ENCODE measurements around the gene MAP2.

The MAP2 gene

GRCh38 chr2:209702775-209703174, 278.9 kb downstream of the MAP2 start:
- DNase-seq (ENCODE audit: low read depth): no peak
- TF ChIP-seq CTCF (IDR thresholded peaks at IDR 0.05; ENCODE audit: control insufficient read depth, extremely low read depth, insufficient read depth): no peak
- no peak overlapping the region for H3K4me3 ChIP-seq (ENCODE audit: low read depth, low read length)

DNA sequence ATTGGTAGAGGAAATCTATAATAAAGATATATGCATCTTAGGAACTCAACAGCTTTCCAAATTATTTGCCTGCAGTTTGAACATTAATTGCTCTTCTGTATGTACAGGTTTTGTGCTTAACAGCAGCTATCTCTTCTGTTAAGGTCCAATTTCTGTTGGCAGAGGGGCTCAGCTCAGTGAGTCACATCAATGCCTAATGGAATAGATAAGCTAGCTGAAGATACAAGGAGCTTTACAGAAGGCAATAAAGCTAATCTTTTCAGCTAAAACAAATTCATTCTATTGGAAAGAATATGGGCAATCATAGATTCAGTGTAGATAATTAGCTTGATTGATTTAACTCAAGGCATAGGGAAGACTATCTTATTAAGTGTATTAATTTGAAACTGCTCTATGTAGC, 289.4 kb downstream of the MAP2 start:
- DNase-seq (ENCODE audit: low read depth): no peak
- TF ChIP-seq CTCF (IDR thresholded peaks at IDR 0.05; ENCODE audit: control insufficient read depth, extremely low read depth, insufficient read depth): no peak
- H3K4me3 ChIP-seq (ENCODE audit: low read depth, low read length): no peak overlapping the region

DNA sequence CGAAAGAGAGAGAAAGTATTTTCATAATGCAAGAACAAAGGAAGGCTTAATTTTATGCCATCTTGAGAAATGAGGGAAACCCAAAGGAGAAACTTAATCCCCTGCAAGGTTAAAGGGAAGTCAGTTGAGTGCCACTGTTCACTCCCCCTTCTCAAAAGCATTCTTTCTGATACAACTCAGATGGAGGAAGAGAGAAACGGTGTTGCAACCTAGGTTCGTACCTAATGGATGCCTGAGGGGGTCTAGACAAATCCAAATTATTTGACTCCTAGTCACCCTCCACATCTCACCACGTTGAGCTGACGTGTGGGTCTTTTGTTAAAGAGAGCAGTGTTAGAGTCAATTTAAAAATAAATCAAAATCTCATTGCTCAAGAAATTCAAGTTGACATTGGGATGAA, 295.2 kb downstream of the MAP2 start:
- no peak overlapping the region for H3K4me3 ChIP-seq (ENCODE audit: low read depth, low read length)
- no peak for TF ChIP-seq CTCF (IDR thresholded peaks at IDR 0.05; ENCODE audit: control insufficient read depth, extremely low read depth, insufficient read depth)
- no peak for DNase-seq (ENCODE audit: low read depth)

GRCh38 chr2:209721497-209721896, 297.6 kb downstream of the MAP2 start:
- no peak for DNase-seq (ENCODE audit: low read depth)
- H3K4me3 ChIP-seq (ENCODE audit: low read depth, low read length): no peak overlapping the region
- no peak for TF ChIP-seq CTCF (IDR thresholded peaks at IDR 0.05; ENCODE audit: control insufficient read depth, extremely low read depth, insufficient read depth)

- TF ChIP-seq CTCF (IDR thresholded peaks at IDR 0.05; ENCODE audit: control insufficient read depth, extremely low read depth, insufficient read depth): no peak
- DNase-seq (ENCODE audit: low read depth): no peak
These were observed 302.5 kb downstream of the MAP2 start for GRCh38 chr2:209726311-209726710.

GRCh38 chr2:209727077-209727476, 303.2 kb downstream of the MAP2 start:
- H3K4me3 ChIP-seq (ENCODE audit: low read depth, low read length): no peak overlapping the region
- no peak for DNase-seq (ENCODE audit: low read depth)
- TF ChIP-seq CTCF (IDR thresholded peaks at IDR 0.05; ENCODE audit: control insufficient read depth, extremely low read depth, insufficient read depth): no peak

More at GRCh38 chr2:209726311-209726710, 302.5 kb downstream of the MAP2 start:
- H3K4me3 ChIP-seq (ENCODE audit: low read depth, low read length): no peak overlapping the region

GRCh38 chr2:209734805-209735204, 311.0 kb downstream of the MAP2 start:
- no peak for DNase-seq (ENCODE audit: low read depth)
- TF ChIP-seq CTCF (IDR thresholded peaks at IDR 0.05; ENCODE audit: control insufficient read depth, extremely low read depth, insufficient read depth): no peak

More at GRCh38 chr2:209734805-209735204, 311.0 kb downstream of the MAP2 start:
- no peak overlapping the region for H3K4me3 ChIP-seq (ENCODE audit: low read depth, low read length)
